Measurements from ENCODE around the gene WWC1.

GRCh38 chr5:168426864-168427172, 135.4 kb downstream of the WWC1 start:
- no peak for TF ChIP-seq CTCF (IDR thresholded peaks at IDR 0.05; ENCODE audit: low read depth, low read length)
- TF ChIP-seq MAX (IDR thresholded peaks at IDR 0.05; ENCODE audit: low read depth, low read length): no peak
- no peak for TF ChIP-seq POLR2A (IDR thresholded peaks at IDR 0.05; ENCODE audit: extremely low read depth, insufficient read length)
- no peak for TF ChIP-seq MYC (IDR thresholded peaks at IDR 0.05; ENCODE audit: low read depth, low read length)
